ENCODE results near the gene FBXO38. TPM values are rescaled to one million over a fixed set of nuclear protein-coding genes. Genes with fewer than 3 reads are reported as not detected.
A peak's percentile ranks its signal among the peaks of the same experiment; 100 is the strongest.

FBXO38 gene
- total RNA-seq, 4 donors from 2014 or later = 29.4 to 81.3 (median 48.7) TPM

GRCh38 chr5:148474025-148474511, 90.3 kb downstream of the FBXO38 start:
- no peaks in the 10 kb centered on the region for H3K27me3 ChIP-seq
- no peaks in the 10 kb centered on the region for H3K4me1 ChIP-seq
- no peak overlapping the region for H3K27ac ChIP-seq
- H3K9me3 ChIP-seq = no peaks in the 10 kb centered on the region
- no peaks in the 10 kb centered on the region for H3K36me3 ChIP-seq
- no peak for TF ChIP-seq POLR2A (IDR thresholded peaks at IDR 0.05)
- TF ChIP-seq, protein P1, sequence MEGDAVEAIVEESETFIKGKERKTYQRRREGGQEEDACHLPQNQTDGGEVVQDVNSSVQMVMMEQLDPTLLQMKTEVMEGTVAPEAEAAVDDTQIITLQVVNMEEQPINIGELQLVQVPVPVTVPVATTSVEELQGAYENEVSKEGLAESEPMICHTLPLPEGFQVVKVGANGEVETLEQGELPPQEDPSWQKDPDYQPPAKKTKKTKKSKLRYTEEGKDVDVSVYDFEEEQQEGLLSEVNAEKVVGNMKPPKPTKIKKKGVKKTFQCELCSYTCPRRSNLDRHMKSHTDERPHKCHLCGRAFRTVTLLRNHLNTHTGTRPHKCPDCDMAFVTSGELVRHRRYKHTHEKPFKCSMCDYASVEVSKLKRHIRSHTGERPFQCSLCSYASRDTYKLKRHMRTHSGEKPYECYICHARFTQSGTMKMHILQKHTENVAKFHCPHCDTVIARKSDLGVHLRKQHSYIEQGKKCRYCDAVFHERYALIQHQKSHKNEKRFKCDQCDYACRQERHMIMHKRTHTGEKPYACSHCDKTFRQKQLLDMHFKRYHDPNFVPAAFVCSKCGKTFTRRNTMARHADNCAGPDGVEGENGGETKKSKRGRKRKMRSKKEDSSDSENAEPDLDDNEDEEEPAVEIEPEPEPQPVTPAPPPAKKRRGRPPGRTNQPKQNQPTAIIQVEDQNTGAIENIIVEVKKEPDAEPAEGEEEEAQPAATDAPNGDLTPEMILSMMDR (IDR thresholded peaks at IDR 0.05) = no peak
- DNase-seq = peak; percentile 20 to 35
- H3K4me3 ChIP-seq = no peak overlapping the region
- intact Hi-C loops (cut with DNase I; ENCODE audit: low total_unique reads) = no loop called here

GRCh38 chr5:148476302-148476701, 92.5 kb downstream of the FBXO38 start:
- no peaks in the 10 kb centered on the region for H3K36me3 ChIP-seq
- no peak for DNase-seq
- H3K27ac ChIP-seq = no peak overlapping the region
- no peaks in the 10 kb centered on the region for H3K4me1 ChIP-seq
- H3K9me3 ChIP-seq = no peaks in the 10 kb centered on the region
- H3K27me3 ChIP-seq = no peaks in the 10 kb centered on the region
- H3K4me3 ChIP-seq = no peak overlapping the region
- TF ChIP-seq, protein P1 (IDR thresholded peaks at IDR 0.05) = no peak
- no peak for TF ChIP-seq POLR2A (IDR thresholded peaks at IDR 0.05)
- intact Hi-C loops (cut with DNase I; ENCODE audit: low total_unique reads) = no loop called here

GRCh38 chr5:148477429-148477828, 93.7 kb downstream of the FBXO38 start:
- H3K36me3 ChIP-seq = no peaks in the 10 kb centered on the region
- no peaks in the 10 kb centered on the region for H3K4me1 ChIP-seq
- H3K27ac ChIP-seq = no peak overlapping the region
- TF ChIP-seq, protein P1 (IDR thresholded peaks at IDR 0.05) = no peak
- TF ChIP-seq POLR2A (IDR thresholded peaks at IDR 0.05) = no peak
- no peaks in the 10 kb centered on the region for H3K9me3 ChIP-seq
- intact Hi-C loops (cut with DNase I; ENCODE audit: low total_unique reads) = no loop called here
- DNase-seq = no peak
- no peak overlapping the region for H3K4me3 ChIP-seq
- no peaks in the 10 kb centered on the region for H3K27me3 ChIP-seq

GRCh38 chr5:148482196-148482595, 98.4 kb downstream of the FBXO38 start:
- Histone ChIP-seq H3K36me3 (no peaks in the 10 kb centered on the region), H3K4me3 (no peak overlapping the region), H3K9me3 (no peaks in the 10 kb centered on the region), H3K27me3 (no peaks in the 10 kb centered on the region), H3K4me1 (no peaks in the 10 kb centered on the region), H3K27ac (no peak overlapping the region)
- no peak for DNase-seq
- no peak for TF ChIP-seq POLR2A (IDR thresholded peaks at IDR 0.05)
- TF ChIP-seq, protein P1 (IDR thresholded peaks at IDR 0.05) = no peak
- intact Hi-C loops (cut with DNase I; ENCODE audit: low total_unique reads) = no loop called here

DNA sequence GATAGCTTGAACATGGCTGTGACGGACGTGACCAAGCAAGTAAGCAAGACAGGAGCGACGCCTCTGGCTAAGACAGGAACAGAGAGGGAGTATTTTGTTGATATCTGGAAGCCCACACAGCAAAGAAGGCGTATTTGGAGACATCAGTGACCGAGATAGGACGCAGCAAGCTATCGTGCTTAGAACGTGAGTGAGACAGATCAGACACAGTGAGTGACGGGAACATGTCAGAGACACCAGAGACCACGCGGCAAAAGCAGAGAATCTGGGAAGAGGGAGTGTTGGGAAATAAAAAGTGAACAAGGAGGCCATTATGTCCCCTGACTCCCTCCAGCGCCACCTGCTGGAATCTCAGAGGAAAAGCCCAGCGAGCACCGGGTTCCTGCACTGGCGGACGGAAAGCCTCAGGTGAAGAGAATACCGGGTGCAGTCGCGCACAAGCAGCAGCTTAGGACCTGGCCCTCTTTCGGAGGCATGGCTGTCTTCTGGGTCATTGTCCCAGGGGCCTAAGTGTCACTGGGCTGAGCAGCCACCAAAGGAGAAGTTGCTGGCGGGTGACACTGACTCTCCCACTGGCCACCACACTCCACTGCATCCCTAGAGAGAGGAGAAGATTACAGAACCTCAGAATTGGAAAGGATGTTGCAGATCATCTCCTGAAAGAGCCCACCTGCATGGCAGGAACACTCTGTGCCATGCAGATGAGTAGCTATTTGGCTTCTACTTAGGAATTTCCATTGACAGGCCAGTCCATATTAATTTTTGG, 99.1 kb downstream of the FBXO38 start:
- TF ChIP-seq, protein P1 (IDR thresholded peaks at IDR 0.05) = peak; percentile 22 to 36 (median 24)
- no peak for TF ChIP-seq POLR2A (IDR thresholded peaks at IDR 0.05)
- H3K4me1 ChIP-seq = no peaks in the 10 kb centered on the region
- H3K27me3 ChIP-seq = no peaks in the 10 kb centered on the region
- no peak overlapping the region for H3K27ac ChIP-seq
- DNase-seq = peak in 1 of 2 donors; percentile 20
- H3K9me3 ChIP-seq = no peaks in the 10 kb centered on the region
- intact Hi-C loops (cut with DNase I; ENCODE audit: low total_unique reads) = no loop called here
- H3K4me3 ChIP-seq = no peak overlapping the region
- no peaks in the 10 kb centered on the region for H3K36me3 ChIP-seq
